Stimulated activated memory B cell treated with anti-CD40 and anti-IgM and Interleukin-4, amounts not matched to agents 10 μg/mL and 1 μg/mL and 100 μg/mL, for 72 hours (primary cell): ENCODE data around the gene CCDC54.

Experiments used
- ATAC-seq: fragments of 150-1000 bp; cut with Tn5 transposase; 2 replicates; pipeline ENCODE4 v1.10.0; 2021
- H3K27ac Mint-ChIP-seq: one replicate; pipeline ENCODE4 v1.8.0; 2022; ENCODE audit warnings: mild to moderate bottlenecking, mixed read lengths
- H3K27me3 Mint-ChIP-seq: one replicate; pipeline ENCODE4 v1.8.0; 2022; ENCODE audit warnings: mixed read lengths
- H3K36me3 Mint-ChIP-seq: one replicate; pipeline ENCODE4 v1.8.0; 2022; ENCODE audit warnings: mixed read lengths
- H3K4me1 Mint-ChIP-seq: one replicate; pipeline ENCODE4 v1.8.0; 2022; ENCODE audit warnings: mixed read lengths
- H3K4me3 Mint-ChIP-seq: one replicate; pipeline ENCODE4 v1.8.0; 2022; ENCODE audit warnings: mild to moderate bottlenecking, moderate library complexity, mixed read lengths
- H3K9me3 Mint-ChIP-seq: one replicate; pipeline ENCODE4 v1.8.0; 2022; ENCODE audit warnings: mixed read lengths

CCDC54 gene

DNA sequence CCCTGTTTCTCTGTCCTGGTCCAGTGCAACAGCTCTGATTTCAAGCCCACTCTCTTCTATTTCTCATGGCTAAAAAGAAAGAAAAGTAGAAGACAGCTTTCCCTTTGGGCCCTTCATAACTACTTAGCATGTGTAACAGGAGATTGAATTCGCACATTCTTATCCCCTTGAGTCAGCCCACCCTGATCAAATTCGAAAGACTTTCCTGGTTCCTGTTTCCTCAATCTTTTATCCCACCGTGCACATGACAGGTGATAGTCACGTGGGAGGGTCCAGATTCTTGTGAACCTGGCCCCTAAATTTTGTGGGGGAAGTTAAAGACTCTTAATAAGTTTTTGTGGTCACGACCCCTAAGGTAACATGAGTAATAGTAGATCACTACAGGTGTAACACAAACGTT is 4.7 kb upstream of the CCDC54 start:
- Mint-ChIP-seq H3K27me3 (no peaks in the 10 kb centered on the region), H3K27ac (no peak overlapping the region), H3K9me3 (peaks cover 2% of the 10 kb centered on the region), H3K4me3 (no peak overlapping the region), H3K36me3 (no peaks in the 10 kb centered on the region), H3K4me1 (no peaks in the 10 kb centered on the region)
- no peak for ATAC-seq

DNA sequence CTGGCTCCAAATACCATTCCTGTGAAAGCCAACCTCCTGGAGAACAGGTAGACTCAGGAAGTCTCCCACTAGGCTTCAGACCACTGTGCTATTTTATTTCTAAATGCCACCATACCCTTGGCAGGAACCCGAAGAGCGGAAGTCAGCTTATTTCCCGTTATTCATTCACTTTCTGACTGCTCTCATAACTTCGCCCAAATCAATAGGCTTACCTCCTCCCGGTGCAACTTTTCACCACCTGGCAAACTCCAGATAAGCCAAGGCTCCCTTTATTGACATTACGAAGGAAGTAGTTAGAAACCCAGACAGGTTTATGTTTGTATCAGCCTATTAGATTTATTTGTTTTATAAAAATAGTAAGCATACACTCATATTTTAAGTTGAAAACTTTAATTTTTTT is 3.3 kb upstream of the CCDC54 start:
- Mint-ChIP-seq H3K27me3 (no peaks in the 10 kb centered on the region), H3K9me3 (no peaks in the 10 kb centered on the region), H3K36me3 (no peaks in the 10 kb centered on the region), H3K27ac (no peak overlapping the region), H3K4me1 (no peaks in the 10 kb centered on the region), H3K4me3 (no peak overlapping the region)
- no peak for ATAC-seq

DNA sequence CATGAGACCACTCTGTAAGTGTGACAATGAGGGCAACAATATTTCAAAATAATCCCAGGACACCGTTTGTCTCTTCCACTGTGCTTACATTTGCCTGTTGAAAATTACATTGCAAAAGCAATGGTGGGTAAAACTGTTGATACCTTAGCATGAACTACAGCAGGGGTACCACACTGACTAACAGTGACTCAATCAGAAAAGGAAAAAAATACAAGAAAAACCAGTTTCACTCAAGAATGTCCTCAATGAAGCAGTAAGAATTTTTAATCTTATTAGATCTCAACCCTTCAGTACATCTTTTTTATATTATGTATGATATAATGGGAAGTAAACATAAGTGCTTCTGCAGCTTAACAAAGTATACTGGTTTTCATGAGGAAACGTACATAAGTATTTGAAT is 1.6 kb upstream of the CCDC54 start:
- Mint-ChIP-seq H3K4me3 (no peak overlapping the region), H3K4me1 (no peaks in the 10 kb centered on the region), H3K9me3 (no peaks in the 10 kb centered on the region), H3K27me3 (peaks cover 12% of the 10 kb centered on the region), H3K27ac (no peak overlapping the region), H3K36me3 (no peaks in the 10 kb centered on the region)
- no peak for ATAC-seq

DNA sequence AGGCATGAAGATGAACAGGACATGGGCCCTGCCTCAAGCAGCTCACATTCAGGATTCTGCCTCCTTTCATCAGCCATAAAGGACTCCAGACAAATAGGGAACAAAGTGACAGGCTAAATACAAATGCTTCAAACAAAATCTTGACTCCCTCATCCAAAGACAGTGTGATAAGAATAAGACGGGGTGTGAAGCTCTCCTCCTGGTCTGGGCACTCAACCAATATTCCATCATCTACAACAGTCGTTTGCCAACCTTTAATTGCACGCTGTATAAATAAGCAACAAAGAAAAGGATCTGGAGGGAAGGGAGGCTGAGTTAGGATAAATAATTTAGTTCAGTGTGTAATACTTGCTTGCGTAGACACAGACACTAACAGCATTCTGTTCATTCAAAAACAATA is 5.4 kb downstream of the CCDC54 start:
- no peaks in the 10 kb centered on the region for H3K36me3 Mint-ChIP-seq
- no peaks in the 10 kb centered on the region for H3K9me3 Mint-ChIP-seq
- peaks cover 15% of the 10 kb centered on the region for H3K27me3 Mint-ChIP-seq
- no peaks in the 10 kb centered on the region for H3K4me1 Mint-ChIP-seq
- no peak for ATAC-seq
- H3K4me3 Mint-ChIP-seq: no peak overlapping the region
- no peak overlapping the region for H3K27ac Mint-ChIP-seq

DNA sequence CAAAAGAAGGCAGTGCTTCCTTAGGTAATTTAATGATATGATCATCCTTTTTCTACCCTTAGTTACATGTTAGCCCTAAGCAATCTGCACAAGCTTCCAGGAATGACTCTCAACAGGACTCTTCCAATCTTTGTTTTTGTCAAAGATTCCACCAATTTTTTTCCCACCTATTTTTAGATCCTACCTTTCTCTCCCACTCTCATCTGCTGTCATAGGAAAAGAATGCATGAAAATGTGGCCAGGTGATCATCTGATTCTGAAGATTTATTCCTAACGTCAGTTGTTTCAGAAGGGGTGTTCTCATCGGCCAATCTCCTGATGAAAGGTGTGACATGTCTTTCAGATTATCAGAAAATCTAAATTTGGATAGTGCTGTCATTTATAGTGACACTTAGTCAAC is 7.2 kb downstream of the CCDC54 start:
- Mint-ChIP-seq H3K4me3 (no peak overlapping the region), H3K36me3 (no peaks in the 10 kb centered on the region), H3K27me3 (peaks cover 15% of the 10 kb centered on the region), H3K4me1 (no peaks in the 10 kb centered on the region), H3K27ac (no peak overlapping the region), H3K9me3 (no peaks in the 10 kb centered on the region)
- no peak for ATAC-seq

DNA sequence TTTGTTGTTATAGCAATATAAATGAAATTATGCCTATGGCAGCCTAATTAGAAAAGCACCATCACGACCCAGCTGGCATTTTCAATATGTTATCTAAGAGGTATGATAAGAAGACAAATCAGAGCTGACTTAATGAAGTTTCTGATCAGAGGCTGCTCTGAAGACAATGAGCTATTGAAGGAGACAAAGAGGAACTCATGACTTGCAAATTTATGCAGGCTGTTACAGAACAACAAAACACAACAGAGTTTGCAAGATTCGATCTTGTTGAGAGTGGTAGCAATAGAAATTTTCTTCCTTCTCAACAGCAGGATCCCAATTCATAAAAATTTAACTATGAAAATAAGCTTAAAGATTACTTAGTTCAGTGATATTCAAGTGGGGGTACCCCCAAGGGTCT is 7.7 kb downstream of the CCDC54 start:
- H3K27me3 Mint-ChIP-seq: peaks cover 11% of the 10 kb centered on the region
- H3K4me3 Mint-ChIP-seq: no peak overlapping the region
- no peak overlapping the region for H3K27ac Mint-ChIP-seq
- no peaks in the 10 kb centered on the region for H3K4me1 Mint-ChIP-seq
- H3K9me3 Mint-ChIP-seq: no peaks in the 10 kb centered on the region
- H3K36me3 Mint-ChIP-seq: no peaks in the 10 kb centered on the region
- ATAC-seq: no peak

DNA sequence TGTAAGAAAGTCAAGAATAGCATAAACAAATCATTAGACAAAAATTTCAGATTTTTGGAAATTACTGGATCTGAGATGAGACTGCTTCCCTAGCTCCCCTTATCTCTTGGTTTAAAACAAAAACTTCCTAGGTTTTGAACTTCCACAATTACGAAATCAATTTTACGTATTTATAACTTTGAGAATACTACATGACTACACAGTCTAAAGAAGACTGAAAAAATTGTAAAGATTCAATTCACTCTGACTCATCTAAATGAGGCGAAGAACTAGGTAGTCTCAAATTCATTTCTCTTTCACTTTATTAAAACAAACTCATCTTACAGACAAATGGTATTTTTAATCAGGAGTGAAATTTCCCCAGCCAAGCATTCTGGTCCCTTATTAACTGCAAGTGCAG is 10.3 kb downstream of the CCDC54 start:
- H3K4me3 Mint-ChIP-seq: no peak overlapping the region
- ATAC-seq: no peak
- no peaks in the 10 kb centered on the region for H3K4me1 Mint-ChIP-seq
- no peak overlapping the region for H3K27ac Mint-ChIP-seq
- H3K27me3 Mint-ChIP-seq: no peaks in the 10 kb centered on the region
- no peaks in the 10 kb centered on the region for H3K9me3 Mint-ChIP-seq
- no peaks in the 10 kb centered on the region for H3K36me3 Mint-ChIP-seq

DNA sequence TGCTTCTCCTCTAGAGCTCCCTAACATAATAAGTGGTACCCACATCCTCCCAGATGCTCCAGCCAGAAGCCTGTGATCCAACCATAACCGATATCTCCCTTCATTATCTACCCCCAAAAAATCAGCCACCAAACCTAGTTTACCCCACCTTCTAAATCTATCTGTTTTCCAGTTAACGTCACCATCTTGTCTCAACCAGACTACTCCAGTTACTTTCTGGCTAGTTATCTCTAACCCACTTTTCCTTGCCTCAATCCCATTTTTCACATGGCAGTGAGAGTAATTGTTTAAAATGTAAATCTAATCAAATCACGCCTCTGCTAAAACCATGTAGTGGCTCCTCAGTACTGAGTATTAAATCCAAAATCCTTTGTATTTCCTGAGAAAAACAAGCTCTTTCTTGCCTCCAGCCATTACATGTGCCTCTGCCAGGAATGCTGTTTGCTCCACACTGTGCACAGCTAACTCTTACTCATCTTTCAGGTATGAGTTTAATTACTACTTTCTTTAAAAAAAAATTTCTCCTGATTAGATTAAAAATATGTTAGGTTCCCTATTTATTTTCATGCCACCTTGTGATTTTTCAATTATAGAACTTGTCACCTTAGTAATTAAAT is 15.4 kb downstream of the CCDC54 start:
- Mint-ChIP-seq H3K4me1 (peaks cover 11% of the 10 kb centered on the region), H3K27me3 (no peaks in the 10 kb centered on the region), H3K4me3 (no peak overlapping the region), H3K9me3 (no peaks in the 10 kb centered on the region), H3K36me3 (no peaks in the 10 kb centered on the region), H3K27ac (no peak overlapping the region)
- no peak for ATAC-seq

DNA sequence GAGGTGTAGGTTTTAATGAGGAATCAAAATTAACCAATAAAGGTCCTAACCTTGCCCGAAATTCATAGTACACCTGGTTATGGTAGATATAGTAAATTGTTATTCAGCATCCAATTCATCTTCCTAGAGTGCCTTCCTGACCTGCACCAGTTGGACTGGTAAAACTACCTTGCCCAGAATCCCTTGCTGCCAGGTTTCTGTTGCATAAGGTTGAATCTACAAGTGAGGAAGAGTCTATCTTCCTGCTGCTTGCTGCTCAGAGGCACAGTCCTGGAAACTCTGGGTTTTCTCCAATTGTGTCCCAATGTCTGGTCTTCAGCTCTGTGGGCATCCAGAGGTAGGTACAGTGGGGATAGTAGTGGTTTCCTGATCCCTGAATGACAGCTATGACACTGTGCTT is 17.3 kb downstream of the CCDC54 start:
- ATAC-seq: no peak
- Mint-ChIP-seq H3K9me3 (no peaks in the 10 kb centered on the region), H3K36me3 (no peaks in the 10 kb centered on the region), H3K4me1 (peaks cover 16% of the 10 kb centered on the region), H3K27ac (no peak overlapping the region), H3K4me3 (no peak overlapping the region), H3K27me3 (no peaks in the 10 kb centered on the region)

DNA sequence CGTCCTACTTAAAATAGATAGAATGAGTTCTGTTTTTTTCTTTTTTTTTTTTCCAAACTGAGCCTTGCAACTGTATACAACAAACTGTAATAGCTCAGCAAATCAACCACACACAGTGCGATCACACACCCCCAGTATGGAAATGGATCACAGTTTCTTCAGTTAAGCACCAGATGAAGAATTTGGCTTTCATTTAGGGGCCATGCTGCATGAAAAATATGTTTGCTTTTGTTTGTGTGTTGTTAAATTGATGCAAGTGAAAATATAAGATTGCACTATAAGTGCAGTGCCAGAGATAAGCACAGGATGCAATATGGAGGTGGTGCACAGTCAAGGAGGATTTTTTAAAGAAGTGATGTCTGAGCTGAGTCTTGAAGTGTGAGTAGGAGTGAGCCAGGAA is 17.8 kb downstream of the CCDC54 start:
- Mint-ChIP-seq H3K36me3 (no peaks in the 10 kb centered on the region), H3K4me3 (no peak overlapping the region), H3K9me3 (no peaks in the 10 kb centered on the region), H3K27me3 (no peaks in the 10 kb centered on the region), H3K27ac (no peak overlapping the region), H3K4me1 (peaks cover 16% of the 10 kb centered on the region)
- ATAC-seq: no peak

DNA sequence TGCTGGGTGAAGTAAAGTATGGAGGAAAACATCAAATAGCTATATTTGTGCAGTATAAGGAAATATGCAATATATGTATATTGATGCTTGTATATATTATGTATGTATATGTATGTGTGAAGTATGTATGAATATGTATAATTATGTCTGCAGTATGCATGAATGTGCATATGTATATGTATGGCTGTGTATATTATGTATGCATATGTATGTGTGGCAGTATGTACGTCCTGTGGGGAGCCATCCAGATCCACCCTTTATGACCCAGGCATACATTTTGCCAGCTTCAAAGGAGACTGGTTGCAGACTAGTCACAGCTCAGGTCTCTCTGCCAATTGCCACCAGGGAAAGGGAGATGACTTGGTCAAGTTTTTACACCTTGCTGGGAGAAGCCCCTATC is 24.1 kb downstream of the CCDC54 start:
- peaks cover 16% of the 10 kb centered on the region for H3K4me1 Mint-ChIP-seq
- no peak overlapping the region for H3K4me3 Mint-ChIP-seq
- H3K36me3 Mint-ChIP-seq: no peaks in the 10 kb centered on the region
- no peaks in the 10 kb centered on the region for H3K27me3 Mint-ChIP-seq
- no peaks in the 10 kb centered on the region for H3K9me3 Mint-ChIP-seq
- no peak overlapping the region for H3K27ac Mint-ChIP-seq
- no peak for ATAC-seq

DNA sequence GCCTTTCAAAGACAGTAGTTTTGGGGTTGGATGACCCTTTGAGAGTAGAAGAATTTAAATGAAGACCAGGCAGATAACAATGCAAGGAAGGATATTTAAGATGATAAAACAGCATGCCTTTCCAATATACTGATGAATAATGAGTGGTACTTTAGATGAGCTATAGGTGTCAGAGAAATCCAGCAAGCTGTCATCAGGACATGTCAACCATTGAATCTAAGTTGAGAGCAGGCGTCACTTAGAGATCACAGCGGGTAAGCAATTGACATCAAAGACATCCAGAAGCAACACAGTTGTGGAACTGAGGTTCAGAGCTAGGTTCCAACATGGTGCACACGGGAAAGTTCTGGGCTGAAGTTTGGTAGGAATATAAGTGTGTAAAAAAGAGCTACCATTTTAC is 25.0 kb downstream of the CCDC54 start:
- H3K27me3 Mint-ChIP-seq: no peaks in the 10 kb centered on the region
- H3K4me3 Mint-ChIP-seq: no peak overlapping the region
- H3K27ac Mint-ChIP-seq: no peak overlapping the region
- ATAC-seq: no peak
- peaks cover 8% of the 10 kb centered on the region for H3K4me1 Mint-ChIP-seq
- no peaks in the 10 kb centered on the region for H3K9me3 Mint-ChIP-seq
- H3K36me3 Mint-ChIP-seq: no peaks in the 10 kb centered on the region

DNA sequence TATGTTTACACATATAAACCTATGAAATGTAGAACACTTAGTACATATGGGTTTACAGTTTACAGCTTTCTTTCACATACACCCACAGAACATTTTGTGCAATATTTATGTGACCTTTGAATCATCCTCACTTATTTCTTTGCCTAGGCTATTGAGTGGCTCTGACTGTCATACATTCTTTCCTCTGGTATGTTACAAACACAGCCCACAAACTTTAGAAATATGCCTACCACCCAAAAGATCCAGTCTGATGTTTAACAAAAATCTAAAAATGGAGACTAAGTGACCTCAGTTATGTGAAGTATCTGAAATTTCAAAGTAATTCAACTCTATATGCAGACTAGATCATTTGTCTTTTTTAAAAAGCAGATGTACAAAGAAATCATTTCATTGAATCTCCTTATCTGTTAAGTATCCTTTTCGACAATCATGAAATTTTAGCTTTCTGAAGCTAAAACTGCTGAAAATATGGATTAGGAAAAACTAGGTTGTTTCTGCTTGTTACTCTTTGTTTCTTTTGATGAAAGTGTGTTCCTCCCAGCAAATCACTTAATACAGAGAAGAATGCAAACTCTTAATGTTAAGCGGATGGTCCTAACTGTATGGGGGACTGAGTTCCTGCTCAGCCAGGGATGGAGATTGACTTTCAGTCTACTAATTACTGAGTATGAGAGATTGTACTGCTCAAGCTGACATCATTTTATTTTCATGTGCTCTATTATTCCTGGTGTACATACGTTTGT is 27.7 kb downstream of the CCDC54 start:
- Mint-ChIP-seq H3K9me3 (peaks cover 6% of the 10 kb centered on the region), H3K27me3 (no peaks in the 10 kb centered on the region), H3K4me1 (no peaks in the 10 kb centered on the region), H3K27ac (no peak overlapping the region), H3K4me3 (no peak overlapping the region), H3K36me3 (peaks cover 6% of the 10 kb centered on the region)
- ATAC-seq: no peak

DNA sequence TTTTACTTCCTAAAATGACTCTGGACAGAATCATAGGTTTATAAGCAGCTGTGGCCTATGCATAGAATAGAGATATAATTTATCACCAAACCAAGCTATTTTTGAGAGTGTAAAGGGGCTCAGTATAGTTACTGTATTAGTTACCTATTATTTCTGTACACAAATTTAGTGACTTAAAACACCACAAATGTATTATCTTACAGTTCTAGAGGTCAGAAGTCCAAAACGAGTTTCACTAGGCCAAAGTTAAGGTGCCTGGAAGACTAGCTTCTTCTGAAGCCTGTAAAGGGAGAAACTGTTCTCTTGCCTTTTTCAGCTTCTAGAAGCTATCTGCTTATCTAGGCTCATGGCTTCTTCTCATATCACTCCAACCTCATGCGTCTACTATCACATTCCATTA is 30.1 kb downstream of the CCDC54 start:
- H3K9me3 Mint-ChIP-seq: peaks cover 12% of the 10 kb centered on the region
- peaks cover 6% of the 10 kb centered on the region for H3K36me3 Mint-ChIP-seq
- no peak overlapping the region for H3K27ac Mint-ChIP-seq
- no peak overlapping the region for H3K4me3 Mint-ChIP-seq
- H3K27me3 Mint-ChIP-seq: no peaks in the 10 kb centered on the region
- ATAC-seq: no peak
- H3K4me1 Mint-ChIP-seq: no peaks in the 10 kb centered on the region

DNA sequence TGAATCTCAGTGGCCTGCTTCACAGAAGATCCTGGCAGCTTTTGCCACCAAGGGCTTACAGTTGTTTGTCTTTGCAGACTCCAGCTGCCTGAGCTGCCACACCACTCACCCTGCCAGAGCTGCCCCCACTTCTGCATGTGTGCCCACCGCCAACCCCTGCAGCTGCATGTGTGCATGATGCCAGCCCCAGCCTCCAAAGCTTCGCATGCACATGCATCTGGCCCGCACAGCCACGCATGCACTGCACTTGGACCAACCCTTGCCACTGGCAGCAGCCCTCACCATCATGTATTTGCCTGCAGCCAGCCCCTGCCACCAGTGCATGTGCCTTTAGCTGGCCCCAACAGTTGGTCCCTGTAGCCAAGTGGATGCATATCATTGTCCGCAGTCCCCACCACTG is 31.3 kb downstream of the CCDC54 start:
- H3K4me1 Mint-ChIP-seq: no peaks in the 10 kb centered on the region
- H3K27me3 Mint-ChIP-seq: no peaks in the 10 kb centered on the region
- H3K4me3 Mint-ChIP-seq: no peak overlapping the region
- H3K36me3 Mint-ChIP-seq: peaks cover 6% of the 10 kb centered on the region
- H3K9me3 Mint-ChIP-seq: peaks cover 12% of the 10 kb centered on the region
- no peak overlapping the region for H3K27ac Mint-ChIP-seq
- no peak for ATAC-seq

DNA sequence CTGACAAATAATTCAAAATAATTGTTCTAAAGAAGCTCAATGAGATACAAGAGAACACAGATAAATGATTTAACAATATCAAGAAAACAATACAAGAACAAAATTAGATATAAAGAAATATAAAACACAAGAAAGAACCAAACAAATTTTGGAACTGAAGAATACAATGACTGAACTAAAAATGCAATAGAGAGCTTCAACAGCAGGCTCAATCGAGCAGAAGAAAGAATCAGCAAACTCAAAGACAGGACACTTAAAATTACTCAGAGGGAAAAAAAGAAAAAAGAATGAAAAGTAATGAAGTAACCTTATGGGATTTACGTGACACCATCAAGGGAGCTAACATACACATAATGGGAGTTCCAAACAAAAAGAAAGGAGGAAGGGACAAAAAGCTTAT is 32.1 kb downstream of the CCDC54 start:
- Mint-ChIP-seq H3K9me3 (peaks cover 12% of the 10 kb centered on the region), H3K4me1 (no peaks in the 10 kb centered on the region), H3K36me3 (peaks cover 6% of the 10 kb centered on the region), H3K27ac (no peak overlapping the region), H3K27me3 (no peaks in the 10 kb centered on the region), H3K4me3 (no peak overlapping the region)
- no peak for ATAC-seq
